Gastroesophageal sphincter (tissue), 3 donors: Measurements from ENCODE around the gene SATB1.

Experiments
- CTCF ChIP-seq, 4 experiments: fragments of 200-600 bp in 2 of 4; fragments of 450-650 bp in 2 of 4; sonication (generic) in 1 of 4; IDR thresholded peaks; one replicate each; pipeline ENCODE4 v1.5.1; 2017 to 2019; ENCODE audit warnings: antibody characterized with exemption in 4 of 4, mild to moderate bottlenecking in 2 of 4, moderate library complexity in 2 of 4
- EP300 ChIP-seq: sonication (generic); formaldehyde crosslinking; IDR thresholded peaks from one replicate; pipeline ENCODE4 v1.6.1; 2017; ENCODE audit warnings: antibody characterized with exemption, mild to moderate bottlenecking
- POLR2A ChIP-seq, 2 donors: fragments of 450-650 bp; IDR thresholded peaks; one replicate each; pipeline ENCODE4 v1.6.1; 2017; ENCODE audit warnings: antibody characterized with exemption in 2 of 2, mild to moderate bottlenecking in 2 of 2, moderate library complexity in 1 of 2
- POLR2AphosphoS5 ChIP-seq: sonication (generic); formaldehyde crosslinking; IDR thresholded peaks from one replicate; pipeline ENCODE4 v1.6.1; 2017; ENCODE audit warnings: antibody characterized with exemption

GRCh38 chr3:18346097-18346496, 79.0 kb downstream of the SATB1 start:
- TF ChIP-seq POLR2A (IDR thresholded peaks at IDR 0.05) (no peak), POLR2AphosphoS5 (no peak), CTCF (IDR thresholded peaks at IDR 0.05) (no peak), EP300 (no peak)
